Naive B cell (primary cell): ENCODE data around the gene RANBP17. TPM values are rescaled to one million over a fixed set of nuclear protein-coding genes. Genes with fewer than 3 reads are reported as not detected.
"Not testable (repeated sequence)": the region's sequence is repeated elsewhere in the genome, so short reads cannot be mapped to it uniquely, and the experiment has no call there.

Experiments
- ATAC-seq, 2 donors: fragments of 150-1000 bp; cut with Tn5 transposase; 2 replicates each; pipeline ENCODE4 v1.10.0; 2021; ENCODE audit warnings: low read depth in 2 of 2, mild to moderate bottlenecking in 2 of 2, moderate library complexity in 2 of 2
- DNase-seq: peaks from one replicate; pipeline ENCODE4 v3.0.0; 2022
- H3K27ac Mint-ChIP-seq, 6 donors: one replicate each; pipeline ENCODE4 v1.8.0; 2020 to 2022; ENCODE audit warnings: mild to moderate bottlenecking in 6 of 6, mixed read lengths in 6 of 6, moderate library complexity in 5 of 6, inconsistent platforms in 2 of 6
- H3K27me3 Mint-ChIP-seq, 3 donors: one replicate each; pipeline ENCODE4 v1.8.0; 2021 to 2022; ENCODE audit warnings: mixed read lengths in 3 of 3, mild to moderate bottlenecking in 1 of 3
- H3K36me3 Mint-ChIP-seq, 2 donors: one replicate each; pipeline ENCODE4 v1.8.0; 2020 to 2022; ENCODE audit warnings: mixed read lengths in 2 of 2, inconsistent platforms in 1 of 2, mild to moderate bottlenecking in 1 of 2
- H3K4me1 Mint-ChIP-seq, 3 donors: one replicate each; pipeline ENCODE4 v1.8.0; 2020 to 2022; ENCODE audit warnings: mixed read lengths in 3 of 3, inconsistent platforms in 1 of 3, mild to moderate bottlenecking in 1 of 3, moderate library complexity in 1 of 3
- H3K4me3 Mint-ChIP-seq, 8 donors: one replicate each; pipeline ENCODE4 v1.8.0; 2020 to 2022; ENCODE audit warnings: mild to moderate bottlenecking in 8 of 8, mixed read lengths in 8 of 8, moderate library complexity in 8 of 8, inconsistent platforms in 2 of 8
- H3K9me3 Mint-ChIP-seq, 7 donors: one replicate each; pipeline ENCODE4 v1.8.0; 2020 to 2022; ENCODE audit warnings: mixed read lengths in 7 of 7, mild to moderate bottlenecking in 5 of 7, inconsistent platforms in 2 of 7, moderate library complexity in 1 of 7
- polyA plus RNA-seq, 6 donors: library from polyadenylated mRNA; unstranded; fragments of 300-500 nt; fragmentation: Illumina TruSeq; gene quantifications; one replicate each; pipeline ENCODE4 v1.2.3, GENCODE V29; 2021; ENCODE audit warnings: low read depth in 6 of 6

The RANBP17 gene
- polyA plus RNA-seq, 6 donors from 2014 or later: not detected

DNA sequence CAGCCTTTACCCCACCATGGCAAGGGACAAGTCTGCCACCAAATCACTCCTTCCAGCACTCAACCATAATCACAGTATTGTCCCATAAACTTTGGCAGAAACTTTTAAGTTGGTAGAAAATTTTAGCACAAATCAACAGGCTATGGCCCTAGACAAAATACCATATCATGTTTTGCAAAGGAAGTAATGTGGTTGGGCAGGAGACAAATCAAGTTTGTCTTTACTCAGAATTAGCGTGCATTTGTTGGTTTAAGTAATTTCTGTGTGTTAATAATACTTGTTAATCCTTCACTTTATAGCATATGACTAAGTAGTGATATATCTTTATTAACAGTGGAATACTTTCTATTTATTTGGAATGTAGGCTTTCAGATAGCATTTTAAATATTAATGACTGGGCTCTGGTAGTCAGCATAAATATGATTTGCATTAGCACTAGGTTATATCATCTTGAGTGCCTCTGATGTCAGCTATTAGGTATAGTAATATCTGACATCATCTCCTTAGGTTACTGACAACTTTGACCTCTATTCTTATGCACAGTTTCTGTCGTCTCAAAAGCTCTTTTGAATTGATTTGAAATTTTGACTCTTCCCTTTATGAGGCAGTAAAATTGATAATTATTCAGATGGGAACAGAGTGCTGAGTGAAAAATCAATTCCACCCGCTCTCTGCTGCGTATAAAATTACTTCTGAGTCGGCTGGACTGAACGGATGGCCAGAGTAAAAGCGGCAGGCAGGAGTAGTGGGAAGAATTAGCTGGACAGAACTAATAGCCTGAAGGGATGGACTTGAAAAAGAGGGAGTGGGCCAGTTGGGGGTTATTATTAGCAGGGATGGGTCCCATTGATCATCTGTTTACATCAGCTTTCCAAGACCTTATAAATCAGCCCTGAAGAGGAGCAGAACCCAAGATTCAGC is 407.1 kb downstream of the RANBP17 start:
- Mint-ChIP-seq H3K27me3 (peaks cover 9 to 28% (median 10%) of the 10 kb centered on the region in 3 donors), H3K27ac (no peak overlapping the region), H3K36me3 (no peaks in the 10 kb centered on the region), H3K4me3 (no peak overlapping the region), H3K9me3 (peaks cover 0 to 8% (median 0%) of the 10 kb centered on the region in 7 donors), H3K4me1 (no peaks in the 10 kb centered on the region)
- ATAC-seq (no peak), DNase-seq (no peak)

DNA sequence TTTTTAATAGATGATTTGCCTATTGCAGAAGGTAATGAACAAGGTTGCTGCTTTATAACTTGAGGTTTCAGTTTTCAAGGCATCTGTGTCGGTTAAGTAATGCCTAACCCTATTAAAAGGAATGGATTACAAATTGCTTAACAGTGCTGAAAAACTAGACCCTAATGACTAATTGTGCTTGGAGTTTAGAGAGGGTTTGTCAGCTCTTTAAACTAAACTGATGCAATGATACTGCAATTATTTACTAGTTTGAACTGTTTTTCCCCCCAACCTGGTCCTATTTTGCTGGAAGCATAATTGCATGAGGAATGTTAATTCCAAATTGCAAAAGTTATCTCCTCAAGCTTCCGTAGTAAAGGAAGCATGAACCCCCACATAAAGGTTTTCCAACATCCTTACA is 407.9 kb downstream of the RANBP17 start:
- H3K36me3 Mint-ChIP-seq: no peaks in the 10 kb centered on the region
- DNase-seq (no peak), ATAC-seq (no peak)
- no peaks in the 10 kb centered on the region for H3K4me1 Mint-ChIP-seq
- H3K27ac Mint-ChIP-seq: no peak overlapping the region
- H3K9me3 Mint-ChIP-seq: peaks cover 0 to 8% (median 0%) of the 10 kb centered on the region in 7 donors
- no peak overlapping the region for H3K4me3 Mint-ChIP-seq
- H3K27me3 Mint-ChIP-seq: peaks cover 7 to 24% (median 10%) of the 10 kb centered on the region in 3 donors

DNA sequence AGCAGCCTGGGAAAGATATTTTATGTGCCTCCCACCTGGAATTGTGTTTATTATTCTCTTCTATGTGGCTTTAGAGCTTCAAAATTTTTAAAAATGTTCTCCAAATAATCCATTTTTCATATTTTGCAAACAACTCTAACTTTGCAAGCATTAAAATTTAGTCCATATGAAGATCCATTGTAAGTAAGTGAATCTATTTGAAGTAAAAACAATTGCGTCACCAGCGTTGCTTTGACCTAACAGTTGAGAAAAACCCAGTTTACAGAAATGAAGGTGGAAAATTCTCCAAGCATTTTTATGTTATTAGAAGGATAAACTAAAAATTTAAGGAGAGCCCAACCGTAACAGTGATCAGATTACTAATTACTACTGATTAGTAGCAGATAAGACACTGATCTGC is 408.3 kb downstream of the RANBP17 start:
- DNase-seq (no peak), ATAC-seq (no peak)
- H3K27me3 Mint-ChIP-seq: peaks cover 4 to 20% (median 10%) of the 10 kb centered on the region in 3 donors
- no peaks in the 10 kb centered on the region for H3K36me3 Mint-ChIP-seq
- no peaks in the 10 kb centered on the region for H3K4me1 Mint-ChIP-seq
- no peak overlapping the region for H3K4me3 Mint-ChIP-seq
- peaks cover 0 to 8% (median 0%) of the 10 kb centered on the region in 7 donors for H3K9me3 Mint-ChIP-seq
- no peak overlapping the region for H3K27ac Mint-ChIP-seq

DNA sequence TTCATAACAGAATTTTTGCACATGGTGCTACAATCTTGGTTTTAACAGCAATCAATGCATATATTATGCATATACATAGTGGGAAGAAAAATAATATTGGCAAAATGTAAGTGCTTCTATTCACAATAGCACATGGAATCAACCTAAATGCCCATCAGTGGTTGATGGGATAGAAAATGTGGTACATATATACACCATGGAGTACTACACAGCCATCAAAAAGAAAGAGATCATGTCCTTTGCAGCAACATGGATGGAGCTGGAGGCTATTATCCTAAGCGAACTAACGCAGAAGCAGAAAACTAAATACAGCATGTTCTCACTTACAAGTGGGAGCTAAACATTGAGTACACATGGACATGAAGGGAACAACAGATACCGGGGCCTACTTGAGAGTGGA is 410.0 kb downstream of the RANBP17 start:
- H3K36me3 Mint-ChIP-seq: no peaks in the 10 kb centered on the region
- ATAC-seq (no peak), DNase-seq (no peak)
- H3K4me3 Mint-ChIP-seq: no peak overlapping the region
- H3K27ac Mint-ChIP-seq: no peak overlapping the region
- H3K9me3 Mint-ChIP-seq: peaks cover 0 to 8% (median 0%) of the 10 kb centered on the region in 7 donors
- peaks cover 4 to 20% (median 10%) of the 10 kb centered on the region in 3 donors for H3K27me3 Mint-ChIP-seq
- no peaks in the 10 kb centered on the region for H3K4me1 Mint-ChIP-seq

DNA sequence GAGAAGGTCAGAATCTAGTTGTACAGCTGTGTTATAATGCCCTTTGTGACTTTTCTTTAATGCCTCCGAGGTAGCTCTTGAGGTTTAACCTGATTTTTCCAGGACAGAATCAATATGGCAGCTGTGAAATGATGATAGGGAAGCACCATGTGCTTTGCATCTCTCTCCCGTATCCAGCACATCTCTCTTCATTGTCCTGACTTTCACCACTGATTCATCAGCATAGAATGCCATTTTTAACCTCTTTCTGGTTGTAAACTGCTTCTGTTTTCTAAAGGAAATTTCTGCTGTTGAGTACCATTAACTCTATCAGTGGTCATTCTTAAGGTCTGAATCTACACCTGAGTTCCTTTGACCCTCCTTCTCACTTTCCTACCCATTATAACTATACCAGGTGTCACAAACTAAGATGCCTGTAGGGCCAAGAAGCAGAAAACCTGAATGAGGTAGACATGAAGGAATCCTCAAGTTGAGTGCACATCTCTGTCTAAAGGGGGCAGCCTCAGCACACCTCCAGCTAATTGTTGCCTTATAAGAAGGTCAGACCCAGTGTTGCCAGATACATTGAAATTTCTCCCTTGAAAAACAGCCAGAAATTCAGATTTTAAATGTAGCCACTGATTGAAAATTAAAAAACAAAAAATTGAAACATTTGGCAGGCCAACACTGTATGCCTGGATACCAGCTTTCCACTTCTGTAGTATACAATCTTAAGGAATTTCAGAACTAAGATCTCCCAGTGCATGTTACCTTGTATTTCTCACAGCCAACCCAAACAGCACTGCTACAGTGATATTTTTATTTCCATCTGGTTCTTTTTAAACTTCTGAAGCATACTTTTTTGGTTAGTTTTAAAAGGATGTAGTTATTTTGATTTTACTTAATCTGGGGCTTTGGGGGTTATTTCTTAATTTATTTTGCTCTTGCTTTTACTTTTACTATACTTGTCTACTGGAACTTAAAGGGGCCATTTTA is 411.5 kb downstream of the RANBP17 start:
- Mint-ChIP-seq H3K4me3 (no peak overlapping the region), H3K36me3 (no peaks in the 10 kb centered on the region), H3K4me1 (no peaks in the 10 kb centered on the region), H3K27me3 (peaks cover 4 to 20% (median 10%) of the 10 kb centered on the region in 3 donors), H3K27ac (peak overlapping the region in 1 of 6 donors; percentile 39), H3K9me3 (peaks cover 0 to 8% (median 0%) of the 10 kb centered on the region in 7 donors)
- DNase-seq (no peak), ATAC-seq (no peak)

DNA sequence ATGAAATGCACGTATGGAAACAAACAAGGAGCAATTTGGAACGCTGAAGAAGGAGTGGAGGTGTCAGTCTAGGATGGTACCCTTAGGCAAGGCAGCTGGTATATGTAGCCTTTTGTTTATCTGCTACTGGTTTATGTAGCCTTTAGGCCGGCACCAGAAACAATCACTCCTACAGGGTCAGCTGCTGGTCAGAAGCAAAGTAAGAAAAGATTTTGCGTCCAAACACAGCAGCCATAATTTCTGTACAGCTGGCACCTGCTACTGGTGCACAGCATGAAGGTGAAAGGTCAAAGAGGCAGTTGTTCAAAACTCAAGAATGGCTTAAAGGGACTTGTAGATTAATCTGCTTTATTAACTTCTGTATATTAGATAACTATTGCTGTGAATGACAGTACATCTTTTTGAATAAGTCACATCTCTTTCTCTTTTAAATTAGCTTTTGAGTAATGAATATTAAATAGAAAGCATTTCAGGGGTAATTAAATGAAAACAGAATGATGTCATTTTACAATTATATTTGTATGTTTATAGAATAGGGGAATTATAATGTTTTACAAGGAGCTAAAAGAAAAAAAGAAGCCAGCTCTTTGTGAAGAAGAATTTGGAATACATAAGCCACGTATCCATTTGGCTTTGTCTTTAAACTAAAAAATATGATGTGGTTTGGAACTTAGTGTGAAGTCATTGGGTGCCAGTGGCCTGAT is 414.2 kb downstream of the RANBP17 start:
- no peaks in the 10 kb centered on the region for H3K4me1 Mint-ChIP-seq
- H3K36me3 Mint-ChIP-seq: no peaks in the 10 kb centered on the region
- DNase-seq: no peak
- no peak overlapping the region for H3K4me3 Mint-ChIP-seq
- ATAC-seq: no peak
- no peak overlapping the region for H3K27ac Mint-ChIP-seq
- peaks cover 8 to 28% (median 12%) of the 10 kb centered on the region in 3 donors for H3K27me3 Mint-ChIP-seq
- peaks cover 0 to 8% (median 0%) of the 10 kb centered on the region in 7 donors for H3K9me3 Mint-ChIP-seq

DNA sequence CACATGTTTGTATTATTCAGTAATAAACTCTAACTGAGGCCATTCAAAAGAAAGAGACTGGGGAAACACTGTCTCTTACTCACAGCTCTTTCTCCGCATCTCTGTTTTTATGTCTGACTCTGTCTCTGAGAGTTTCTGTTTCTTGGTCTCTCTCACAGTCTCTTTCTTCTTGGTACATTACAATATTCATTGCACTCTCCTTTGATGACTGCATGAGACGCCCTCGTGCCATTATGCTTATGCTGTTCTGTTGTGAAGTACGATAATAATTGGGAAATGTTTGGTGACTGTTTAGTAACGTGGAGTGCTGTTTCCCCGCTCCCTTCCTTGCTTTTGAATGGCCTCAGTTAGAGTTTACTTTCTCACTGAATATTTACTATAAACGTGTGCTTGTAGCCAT is 421.9 kb downstream of the RANBP17 start:
- Mint-ChIP-seq H3K27ac (peak overlapping the region in 1 of 6 donors; percentile 77), H3K9me3 (peaks cover 0 to 3% (median 0%) of the 10 kb centered on the region in 7 donors), H3K27me3 (peaks cover 20 to 27% (median 26%) of the 10 kb centered on the region in 3 donors), H3K36me3 (no peaks in the 10 kb centered on the region), H3K4me1 (no peaks in the 10 kb centered on the region), H3K4me3 (no peak overlapping the region)
- DNase-seq (no peak), ATAC-seq (no peak)

DNA sequence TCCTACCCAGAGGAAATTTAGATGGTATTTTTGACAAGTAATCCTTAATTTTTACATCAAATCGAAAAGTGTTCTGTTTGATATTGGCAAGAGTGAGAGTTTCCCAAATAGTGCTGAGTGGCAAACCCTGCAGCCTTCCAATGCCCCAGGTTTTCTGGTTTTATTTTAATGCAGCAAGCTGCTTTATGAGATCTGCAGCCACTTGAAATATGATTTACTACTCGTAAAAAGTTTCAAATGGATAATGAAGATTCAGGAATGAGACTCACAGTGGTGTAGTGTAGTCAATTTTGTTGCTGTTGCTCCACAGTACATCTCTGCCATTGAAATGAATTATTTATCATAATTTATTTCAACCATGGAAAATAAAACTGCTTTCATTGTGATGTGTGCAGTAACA is 423.6 kb downstream of the RANBP17 start:
- ATAC-seq: no peak
- Mint-ChIP-seq H3K36me3 (no peaks in the 10 kb centered on the region), H3K27me3 (peaks cover 12 to 23% (median 18%) of the 10 kb centered on the region in 3 donors), H3K9me3 (peaks cover 0 to 3% (median 0%) of the 10 kb centered on the region in 7 donors), H3K4me1 (no peaks in the 10 kb centered on the region), H3K27ac (no peak overlapping the region), H3K4me3 (no peak overlapping the region)
- DNase-seq: no peak

DNA sequence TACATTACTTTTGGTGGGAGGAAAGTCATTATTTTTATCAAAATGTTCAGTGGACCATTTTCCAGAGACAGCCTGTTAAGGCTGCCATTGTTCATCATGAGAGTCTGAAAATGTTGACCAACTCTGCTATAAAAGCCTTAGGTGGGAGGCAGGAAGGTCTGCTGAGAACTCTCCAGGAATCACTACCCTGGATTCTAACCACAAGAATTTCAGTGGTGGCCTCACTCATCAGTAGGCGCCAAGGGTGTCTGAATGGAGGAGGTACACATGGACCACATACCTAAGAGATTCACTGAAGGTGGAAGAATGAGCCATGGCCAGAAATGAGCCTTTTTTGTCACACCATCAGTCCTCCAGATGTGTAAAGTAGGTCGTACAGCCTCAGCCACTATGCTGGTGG is 426.2 kb downstream of the RANBP17 start:
- Mint-ChIP-seq H3K27me3 (peaks cover 15 to 21% (median 18%) of the 10 kb centered on the region in 3 donors), H3K36me3 (no peaks in the 10 kb centered on the region), H3K9me3 (peaks cover 0 to under 1% (median 0%) of the 10 kb centered on the region in 7 donors), H3K4me1 (no peaks in the 10 kb centered on the region), H3K27ac (no peak overlapping the region), H3K4me3 (no peak overlapping the region)
- ATAC-seq: no peak
- no peak for DNase-seq

DNA sequence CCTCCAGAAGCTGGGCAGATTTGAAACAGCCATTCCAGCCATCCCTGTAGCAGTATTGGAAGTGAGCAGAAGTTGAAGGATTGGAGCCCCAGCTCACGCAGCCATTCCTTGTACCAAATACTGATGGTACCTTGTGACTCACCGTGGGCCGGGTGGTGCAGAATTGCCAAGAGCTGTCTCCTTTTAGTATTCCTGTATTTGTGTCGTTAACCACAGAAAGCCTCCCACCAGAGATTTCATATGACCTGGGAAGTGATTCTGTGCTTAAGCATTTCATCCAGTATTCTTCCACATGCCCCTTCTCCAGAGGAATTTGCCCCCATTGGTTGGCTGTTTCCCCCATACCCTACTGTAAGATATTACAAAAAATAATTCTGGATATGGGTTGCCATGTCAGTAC is 429.6 kb downstream of the RANBP17 start:
- no peak for ATAC-seq
- Mint-ChIP-seq H3K4me3 (no peak overlapping the region), H3K9me3 (peaks cover 0 to 2% (median 0%) of the 10 kb centered on the region in 7 donors), H3K27ac (no peak overlapping the region), H3K27me3 (peaks cover 15 to 24% (median 22%) of the 10 kb centered on the region in 3 donors), H3K4me1 (no peaks in the 10 kb centered on the region), H3K36me3 (no peaks in the 10 kb centered on the region)
- no peak for DNase-seq

DNA sequence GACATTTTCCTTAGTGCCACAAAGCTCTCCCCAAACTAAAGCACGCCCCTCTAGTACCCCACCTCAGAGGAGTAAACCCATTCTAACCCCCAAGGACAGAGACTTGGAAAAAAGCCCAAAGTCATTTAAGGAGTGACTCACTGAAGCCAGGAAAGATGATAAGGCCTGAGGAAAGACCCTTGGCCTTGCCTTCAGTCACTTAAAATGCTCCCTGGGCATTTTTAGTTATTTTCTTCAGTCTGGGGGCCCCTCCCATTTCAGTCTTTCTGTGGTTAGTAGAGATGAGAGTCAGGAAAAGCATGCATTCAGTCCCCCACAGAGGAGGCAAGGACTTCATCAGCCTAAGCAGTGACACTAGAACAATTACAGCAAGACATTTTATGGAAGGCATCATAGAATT is 433.5 kb downstream of the RANBP17 start:
- H3K36me3 Mint-ChIP-seq: no peaks in the 10 kb centered on the region
- DNase-seq: no peak
- no peak overlapping the region for H3K27ac Mint-ChIP-seq
- no peaks in the 10 kb centered on the region for H3K4me1 Mint-ChIP-seq
- H3K9me3 Mint-ChIP-seq: peaks cover 0 to 2% (median 0%) of the 10 kb centered on the region in 7 donors
- peaks cover 22 to 29% (median 26%) of the 10 kb centered on the region in 3 donors for H3K27me3 Mint-ChIP-seq
- no peak for ATAC-seq
- H3K4me3 Mint-ChIP-seq: no peak overlapping the region

DNA sequence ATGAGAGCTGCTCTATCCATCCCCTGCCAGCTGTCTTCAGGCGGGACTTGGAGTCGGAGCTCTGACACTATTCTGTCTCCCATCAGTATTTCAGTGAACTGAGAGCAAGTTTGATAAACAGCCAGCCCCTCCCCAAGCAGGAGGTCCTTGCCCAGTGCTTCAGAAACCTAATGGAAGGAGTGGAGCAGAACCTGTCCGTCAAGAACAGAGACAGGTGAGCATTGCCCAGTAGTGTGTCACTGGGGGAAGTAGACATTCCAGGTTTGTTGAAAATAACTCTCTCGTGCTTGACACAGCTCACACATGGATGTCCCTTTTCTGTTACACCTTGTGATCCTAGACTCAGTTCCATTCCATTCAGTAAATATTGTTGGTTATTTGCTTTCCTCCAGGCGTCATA is 434.0 kb downstream of the RANBP17 start:
- peaks cover 27 to 33% (median 31%) of the 10 kb centered on the region in 3 donors for H3K27me3 Mint-ChIP-seq
- no peak for ATAC-seq
- H3K4me3 Mint-ChIP-seq: no peak overlapping the region
- peaks cover 0 to 2% (median 0%) of the 10 kb centered on the region in 7 donors for H3K9me3 Mint-ChIP-seq
- no peaks in the 10 kb centered on the region for H3K36me3 Mint-ChIP-seq
- no peaks in the 10 kb centered on the region for H3K4me1 Mint-ChIP-seq
- H3K27ac Mint-ChIP-seq: no peak overlapping the region
- no peak for DNase-seq

DNA sequence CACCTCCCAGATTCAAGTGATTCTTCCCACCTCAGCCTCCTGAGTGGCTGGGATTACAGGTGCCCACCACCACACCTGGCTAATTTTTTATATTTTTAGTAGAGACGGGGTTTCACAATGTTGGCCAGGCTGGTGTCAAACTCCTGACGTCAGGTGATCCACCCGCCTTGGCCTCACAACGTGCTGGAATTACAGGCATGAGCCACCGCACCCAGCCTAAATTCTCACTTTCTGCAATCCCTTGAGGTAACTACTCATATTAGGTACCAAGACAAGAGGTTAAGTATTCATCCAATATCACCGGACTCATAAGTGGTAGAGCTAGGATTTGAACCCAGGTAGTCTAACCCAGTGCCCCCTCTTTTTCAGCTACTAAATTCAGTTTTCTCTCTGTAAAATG is 436.1 kb downstream of the RANBP17 start:
- H3K9me3 Mint-ChIP-seq, H3K4me3 Mint-ChIP-seq, DNase-seq, ATAC-seq, H3K36me3 Mint-ChIP-seq, H3K4me1 Mint-ChIP-seq, H3K27ac Mint-ChIP-seq: not testable (repeated sequence)
- H3K27me3 Mint-ChIP-seq: peaks cover 40 to 46% (median 42%) of the 10 kb centered on the region in 3 donors
